HepG2 (cell line): Measurements from ENCODE around the gene RHBDF2. TPM values are rescaled to one million over a fixed set of nuclear protein-coding genes. Genes with fewer than 3 reads are reported as not detected.

Experiments used
- ARID4A ChIP-seq: sonication (generic); formaldehyde crosslinking; IDR thresholded peaks from 2 replicates; pipeline ENCODE4 v1.5.0; 2020; ENCODE audit warnings: mild to moderate bottlenecking, missing genetic modification reagents, borderline replicate concordance
- ATAD3A ChIP-seq: sonication (generic); formaldehyde crosslinking; IDR thresholded peaks from 2 replicates; pipeline ENCODE4 v1.4.0; 2020; ENCODE audit warnings: missing genetic modification reagents
- DZIP1 ChIP-seq: sonication (generic); formaldehyde crosslinking; IDR thresholded peaks from 2 replicates; pipeline ENCODE4 v1.5.0; 2020; ENCODE audit warnings: mild to moderate bottlenecking, missing genetic modification reagents
- EEA1 ChIP-seq: sonication (generic); formaldehyde crosslinking; IDR thresholded peaks from 2 replicates; pipeline ENCODE4 v1.5.1; 2020; ENCODE audit warnings: mild to moderate bottlenecking, missing genetic modification reagents, borderline replicate concordance
- FLYWCH1 ChIP-seq: sonication (generic); formaldehyde crosslinking; IDR thresholded peaks from 2 replicates; pipeline ENCODE4 v1.8.1; 2023; ENCODE audit warnings: mild to moderate bottlenecking, missing genetic modification reagents
- GATAD1 ChIP-seq: IDR thresholded peaks from 2 replicates; pipeline ENCODE4 v1.6.1; 2016; ENCODE audit warnings: missing genetic modification reagents, missing compliant biosample characterization
- HNRNPH1 ChIP-seq: fragments of 200-400 bp; formaldehyde crosslinking; optimal IDR thresholded peaks from 2 replicates; pipeline ENCODE3; 2017; ENCODE audit warnings: mild to moderate bottlenecking, low read depth, low read length
- MIXL1 ChIP-seq: IDR thresholded peaks from 2 replicates; pipeline ENCODE4 v1.6.1; 2016
- PAF1 ChIP-seq: IDR thresholded peaks from 2 replicates; pipeline ENCODE4 v1.6.1; 2016; ENCODE audit warnings: missing genetic modification reagents, missing compliant biosample characterization
- TOPORS ChIP-seq: sonication (generic); formaldehyde crosslinking; IDR thresholded peaks from 2 replicates; pipeline ENCODE4 v1.8.0; 2023; ENCODE audit warnings: mild to moderate bottlenecking, missing genetic modification reagents
- ZNF180 ChIP-seq: sonication (generic); formaldehyde crosslinking; IDR thresholded peaks from 2 replicates; pipeline ENCODE4 v1.4.0; 2020; ENCODE audit warnings: low read depth, missing genetic modification reagents, borderline replicate concordance
- ZNF343 ChIP-seq: sonication (generic); formaldehyde crosslinking; IDR thresholded peaks from 2 replicates; pipeline ENCODE4 v1.4.0; 2020; ENCODE audit warnings: mild to moderate bottlenecking, missing genetic modification reagents
- ZNF407 ChIP-seq: sonication (generic); formaldehyde crosslinking; IDR thresholded peaks from one replicate; pipeline ENCODE4 v1.5.1; 2020; ENCODE audit warnings: mild to moderate bottlenecking, missing genetic modification reagents; ENCODE audit errors: not compliant biosample characterization
- ZNF775 ChIP-seq: sonication (generic); formaldehyde crosslinking; IDR thresholded peaks from 2 replicates; pipeline ENCODE4 v1.4.0; 2020; ENCODE audit warnings: missing genetic modification reagents, mild to moderate bottlenecking, moderate library complexity, borderline replicate concordance
- ZSCAN20 ChIP-seq: sonication (generic); formaldehyde crosslinking; IDR thresholded peaks from 2 replicates; pipeline ENCODE4 v1.4.0; 2020; ENCODE audit warnings: missing genetic modification reagents, mild to moderate bottlenecking, borderline replicate concordance
- polyA plus RNA-seq, 8 experiments: library from polyadenylated mRNA; depleted of rRNA in 3 of 8; stranded (reverse) in 7 of 8; unstranded in 1 of 8; fragments of >200 nt; fragmentation: Illumina TruSeq in 4 of 8; extraction: Trizol in 4 of 8; gene quantifications; 2 replicates each; pipeline versions ENCODE4 v1.2.1 to v1.2.3, GENCODE V29; 2011 to 2016; ENCODE audit warnings: low read depth in 4 of 8, missing spikeins in 1 of 8, mixed read lengths in 1 of 8; ENCODE audit not compliant: insufficient read depth in 1 of 8
- total RNA-seq, 5 experiments: library from RNA; depleted of rRNA; stranded (reverse); fragments of >200 nt; fragmentation: Illumina TruSeq; extraction: Trizol; gene quantifications; 2 replicates each; pipeline ENCODE4 v1.2.3, GENCODE V29; 2016; ENCODE audit warnings: low read depth in 1 of 5

Gene RHBDF2
- total and polyA plus RNA-seq, 2 of the 13 experiments (the other 11 are each of a cell fraction or from before 2014, with no cell fraction given): 7.8 to 24.2 TPM

GRCh38 chr17:76549215-76549518, 47.9 kb upstream of the RHBDF2 start (continued):
- TF ChIP-seq DZIP1 (CRISPR knock-in tag): no peak
- TF ChIP-seq GATAD1: no peak
- no peak for TF ChIP-seq PAF1
- TF ChIP-seq TOPORS (CRISPR knock-in tag): no peak
- TF ChIP-seq ZNF343 (CRISPR knock-in tag): no peak
- TF ChIP-seq ATAD3A (CRISPR knock-in tag): no peak
- no peak for TF ChIP-seq FLYWCH1 (CRISPR knock-in tag)
- no peak for TF ChIP-seq ZNF775 (CRISPR knock-in tag)
- TF ChIP-seq ZNF180 (CRISPR knock-in tag): no peak
- TF ChIP-seq EEA1: no peak
- no peak for TF ChIP-seq MIXL1
- TF ChIP-seq ZSCAN20 (CRISPR knock-in tag): 0 out of 2 replicates have a peak, but pooled peaks have one; percentile 70
- no peak for TF ChIP-seq HNRNPH1
- TF ChIP-seq ARID4A: no peak
- TF ChIP-seq ZNF407 (CRISPR knock-in tag): no peak
